Spleen (tissue), 11 donors: ENCODE measurements around the gene RNF111. TPM values are rescaled to one million over a fixed set of nuclear protein-coding genes. Genes with fewer than 3 reads are reported as not detected.
A peak's percentile ranks its signal among the peaks of the same experiment; 100 is the strongest.

Experiments used
- DNase-seq: peaks from one replicate; pipeline ENCODE4 v3.0.0-alpha.2; 2020
- H3K27ac ChIP-seq, 8 donors: fragments of 200-600 bp; sonication (generic) in 7 of 8; 1 replicate in 4 of 8; 2 replicates in 4 of 8; pipeline versions ENCODE4 v1.5.0 to v1.8.0; 2016 to 2021; ENCODE audit warnings: inconsistent platforms in 4 of 8, mild to moderate bottlenecking in 4 of 8, moderate library complexity in 1 of 8
- H3K27me3 ChIP-seq, 7 donors: fragments of 200-600 bp; sonication (generic) in 6 of 7; replicated peaks in 1 of 7; 1 replicate in 4 of 7; 2 replicates in 3 of 7; pipeline versions ENCODE4 v1.5.0 to v1.8.0; 2016 to 2021; ENCODE audit warnings: inconsistent platforms in 3 of 7, mild to moderate bottlenecking in 1 of 7
- H3K36me3 ChIP-seq, 6 donors: fragments of 200-600 bp; sonication (generic) in 5 of 6; 1 replicate in 4 of 6; 2 replicates in 2 of 6; pipeline versions ENCODE4 v1.5.0 to v1.8.0; 2016 to 2021; ENCODE audit warnings: inconsistent platforms in 2 of 6
- H3K4me1 ChIP-seq, 6 donors: fragments of 200-600 bp; sonication (generic) in 5 of 6; 1 replicate in 3 of 6; 2 replicates in 3 of 6; pipeline versions ENCODE4 v1.5.0 to v1.8.0; 2016 to 2021; ENCODE audit warnings: inconsistent platforms in 3 of 6
- H3K4me3 ChIP-seq, 8 donors: fragments of 200-600 bp; sonication (generic) in 7 of 8; 1 replicate in 4 of 8; 2 replicates in 4 of 8; pipeline versions ENCODE4 v1.5.0 to v1.8.0; 2016 to 2021; ENCODE audit warnings: inconsistent platforms in 4 of 8, mild to moderate bottlenecking in 4 of 8, moderate library complexity in 2 of 8
- H3K9me3 ChIP-seq, 8 donors: fragments of 200-600 bp; sonication (generic) in 7 of 8; 1 replicate in 4 of 8; 2 replicates in 4 of 8; pipeline versions ENCODE4 v1.5.0 to v1.8.0; 2016 to 2021; ENCODE audit warnings: inconsistent platforms in 4 of 8
- POLR2A ChIP-seq, 3 donors: fragments of 450-650 bp; IDR thresholded peaks; one replicate each; pipeline ENCODE4 v1.5.1; 2017; ENCODE audit warnings: antibody characterized with exemption in 3 of 3, mild to moderate bottlenecking in 1 of 3
- POLR2AphosphoS5 ChIP-seq, 3 donors: sonication (generic); formaldehyde crosslinking; IDR thresholded peaks; one replicate each; pipeline ENCODE4 v1.5.1; 2017; ENCODE audit warnings: antibody characterized with exemption in 3 of 3
- WGBS, 5 donors: extraction: QIAGEN DNeasy Blood & Tissue Kit in 3 of 5; methylation state at CpG; one replicate each; pipeline versions ENCODE4 v1.1.5 to v1.1.7; 2013 to 2018; 5-methylcytosine and 5-hydroxymethylcytosine counted together
- intact Hi-C: fragments of 100-400 bp; cut with DNase I; formaldehyde crosslinking; loops from one replicate; pipeline ENCODE4 v1.15.0; 2023; ENCODE audit warnings: low total_unique reads
- polyA plus RNA-seq, 3 donors: library from polyadenylated mRNA; stranded (reverse); fragments of 200-250 nt; gene quantifications; one replicate each; pipeline ENCODE4 v1.2.1, GENCODE V29; 2013
- total RNA-seq, 7 donors: library from RNA; depleted of rRNA in 3 of 7; stranded (reverse); fragments of >200 nt in 3 of 7; fragmentation: NEBNext Ultra II Directional in 4 of 7; extraction: Animal tissue kit (Norgen Biotek cat#: 25700) in 4 of 7; gene quantifications; one replicate each; pipeline versions ENCODE4 v1.1.0 to v1.2.1, GENCODE V29; 2016 to 2021
- TF ChIP-seq, protein P1 (sequence below), 11 experiments: fragments of 200-600 bp in 7 of 11; fragments of 450-650 bp in 4 of 11; sonication (generic) in 4 of 11; IDR thresholded peaks in 8 of 11; conservative IDR thresholded peaks in 3 of 11; 1 replicate in 7 of 11; 2 replicates in 4 of 11; pipeline versions ENCODE4 v1.4.0 to v1.8.0; 2016 to 2021; ENCODE audit warnings: antibody characterized with exemption in 11 of 11, inconsistent platforms in 4 of 11, mild to moderate bottlenecking in 1 of 11
- donor health status: healthy with polysubstance abuse.
- donor health status: DM: no; HTN: no; CAD: no; lungs with moderate emphysema.
- donor health status: DM: no; HTN: no; CAD: no.
- donor health status: Bipolar disorder and iron deficiency.
- donor health status: healthy.
- donor health status: DM: no; HTN: no; CAD: no.
- donor health status: DM: yes; HTN: yes; CAD: no.

Gene RNF111
- total and polyA plus RNA-seq, 10 donors: 10.5 to 68.2 (median 41.1) TPM

- H3K36me3 ChIP-seq: no peaks in the 10 kb centered on the region
- intact Hi-C loops: loop anchor here (5.0 kb wide), 1 partner anchor 512 kb away; no protein-coding TSS in a partner anchor
- H3K27me3 ChIP-seq: no peaks in the 10 kb centered on the region
- 3 to 9% (median 4%) methylated on average over 5 of the region's 5 CpGs for WGBS, 5 donors
- DNase-seq: no peak
- no peak overlapping the region for H3K4me3 ChIP-seq
- H3K9me3 ChIP-seq: no peaks in the 10 kb centered on the region
- peak overlapping the region in 5 of 8 donors; percentile 67 to 80 (median 75) for H3K27ac ChIP-seq
- TF ChIP-seq POLR2AphosphoS5 (IDR thresholded peaks at IDR 0.05): no peak
- TF ChIP-seq, protein P1, sequence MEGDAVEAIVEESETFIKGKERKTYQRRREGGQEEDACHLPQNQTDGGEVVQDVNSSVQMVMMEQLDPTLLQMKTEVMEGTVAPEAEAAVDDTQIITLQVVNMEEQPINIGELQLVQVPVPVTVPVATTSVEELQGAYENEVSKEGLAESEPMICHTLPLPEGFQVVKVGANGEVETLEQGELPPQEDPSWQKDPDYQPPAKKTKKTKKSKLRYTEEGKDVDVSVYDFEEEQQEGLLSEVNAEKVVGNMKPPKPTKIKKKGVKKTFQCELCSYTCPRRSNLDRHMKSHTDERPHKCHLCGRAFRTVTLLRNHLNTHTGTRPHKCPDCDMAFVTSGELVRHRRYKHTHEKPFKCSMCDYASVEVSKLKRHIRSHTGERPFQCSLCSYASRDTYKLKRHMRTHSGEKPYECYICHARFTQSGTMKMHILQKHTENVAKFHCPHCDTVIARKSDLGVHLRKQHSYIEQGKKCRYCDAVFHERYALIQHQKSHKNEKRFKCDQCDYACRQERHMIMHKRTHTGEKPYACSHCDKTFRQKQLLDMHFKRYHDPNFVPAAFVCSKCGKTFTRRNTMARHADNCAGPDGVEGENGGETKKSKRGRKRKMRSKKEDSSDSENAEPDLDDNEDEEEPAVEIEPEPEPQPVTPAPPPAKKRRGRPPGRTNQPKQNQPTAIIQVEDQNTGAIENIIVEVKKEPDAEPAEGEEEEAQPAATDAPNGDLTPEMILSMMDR (IDR thresholded peaks at IDR 0.05 in 8 of 11, conservative IDR thresholded peaks at IDR 0.05 in 3 of 11): peak in 9 of 11 experiments; percentile 33 to 66 (median 56)
- no peak for TF ChIP-seq POLR2A (IDR thresholded peaks at IDR 0.05)
- H3K4me1 ChIP-seq: peaks cover 29 to 74% (median 45%) of the 10 kb centered on the region in 6 donors
Measured at GRCh38 chr15:58980351-58980939, 7.0 kb upstream of the RNF111 start.

GRCh38 chr15:58981808-58982475, 5.5 kb upstream of the RNF111 start:
- no peaks in the 10 kb centered on the region for H3K9me3 ChIP-seq
- DNase-seq: no peak
- no peaks in the 10 kb centered on the region for H3K27me3 ChIP-seq
- 68 to 80% (median 74%) methylated on average over 5 to 6 of the region's 6 CpGs for WGBS, 5 donors
- H3K27ac ChIP-seq: peak overlapping the region in 7 of 8 donors; percentile 36 to 73 (median 58)
- peak overlapping the region in 2 of 8 donors; percentile 6 to 39 for H3K4me3 ChIP-seq
- H3K4me1 ChIP-seq: peaks cover 20 to 69% (median 36%) of the 10 kb centered on the region in 6 donors
- TF ChIP-seq POLR2A (IDR thresholded peaks at IDR 0.05) (no peak), POLR2AphosphoS5 (IDR thresholded peaks at IDR 0.05) (no peak)
- TF ChIP-seq, protein P1 (IDR thresholded peaks at IDR 0.05 in 8 of 11, conservative IDR thresholded peaks at IDR 0.05 in 3 of 11): no peak
- intact Hi-C loops: loop anchor here (5.0 kb wide), 1 partner anchor 510 kb away; no protein-coding TSS in a partner anchor
- H3K36me3 ChIP-seq: no peaks in the 10 kb centered on the region

GRCh38 chr15:58983261-58983660, 4.2 kb upstream of the RNF111 start:
- H3K36me3 ChIP-seq: no peaks in the 10 kb centered on the region
- WGBS, 5 donors: 66 to 88% (median 72%) methylated on average over 2 of the region's 2 CpGs
- intact Hi-C loops: loop anchor here (5.0 kb wide), 1 partner anchor 509 kb away; no protein-coding TSS in a partner anchor

More at GRCh38 chr15:58983261-58983660, 4.2 kb upstream of the RNF111 start:
- no peak overlapping the region for H3K4me3 ChIP-seq
- no peak overlapping the region for H3K27ac ChIP-seq
- no peaks in the 10 kb centered on the region for H3K27me3 ChIP-seq
- H3K4me1 ChIP-seq: peaks cover 20 to 61% (median 37%) of the 10 kb centered on the region in 6 donors
- H3K9me3 ChIP-seq: no peaks in the 10 kb centered on the region
- no peak for DNase-seq
- TF ChIP-seq, protein P1 (IDR thresholded peaks at IDR 0.05 in 8 of 11, conservative IDR thresholded peaks at IDR 0.05 in 3 of 11): no peak
- no peak for TF ChIP-seq POLR2AphosphoS5 (IDR thresholded peaks at IDR 0.05)
- no peak for TF ChIP-seq POLR2A (IDR thresholded peaks at IDR 0.05)
